Colonic mucosa (tissue), 4 donors: ENCODE results near the gene COL12A1. TPM values are rescaled to one million over a fixed set of nuclear protein-coding genes. Genes with fewer than 3 reads are reported as not detected.

Experiments
- DNase-seq: peaks from one replicate; pipeline ENCODE4 v3.0.0-alpha.2; 2020
- H3K27ac ChIP-seq: fragments of 200-600 bp; one replicate; pipeline ENCODE4 v1.8.0; 2021
- H3K27me3 ChIP-seq: fragments of 200-600 bp; one replicate; pipeline ENCODE4 v1.8.0; 2021
- H3K36me3 ChIP-seq: fragments of 200-600 bp; one replicate; pipeline ENCODE4 v1.8.0; 2021
- H3K4me1 ChIP-seq: fragments of 200-600 bp; one replicate; pipeline ENCODE4 v1.8.0; 2021; ENCODE audit warnings: mild to moderate bottlenecking
- H3K4me3 ChIP-seq: fragments of 200-600 bp; one replicate; pipeline ENCODE4 v1.8.0; 2021
- H3K9ac ChIP-seq, 2 donors: one replicate each; pipeline ENCODE4 v1.7.0; 2013; ENCODE audit warnings: control low read depth in 2 of 2, low read depth in 2 of 2, low read length in 2 of 2
- H3K9me3 ChIP-seq: fragments of 200-600 bp; one replicate; pipeline ENCODE4 v1.8.0; 2021
- CTCF ChIP-seq: fragments of 200-600 bp; IDR thresholded peaks from one replicate; pipeline ENCODE4 v1.8.0; 2022; ENCODE audit warnings: antibody characterized with exemption, mild to moderate bottlenecking
- intact Hi-C: fragments of 100-400 bp; cut with DNase I; formaldehyde crosslinking; loops from one replicate; pipeline ENCODE4 v1.14.1; 2022
- total RNA-seq, 2 donors: library from RNA; stranded (reverse); fragmentation: NEBNext Ultra II Directional in 1 of 2; extraction: Animal tissue kit (Norgen Biotek cat#: 25700) in 1 of 2; gene quantifications; one replicate each; pipeline ENCODE4 v1.2.1, GENCODE V29; 2021
- donor health status: healthy.
- donor health status: DM: no; HTN: no; CAD: no.
- donor health status: DM: no; HTN: no; CAD: no.

Gene COL12A1
- total RNA-seq, 2 donors from 2014 or later: 3.6 to 20.2 TPM

- no peak for DNase-seq
- Histone ChIP-seq H3K9me3 (no peaks in the 10 kb centered on the region), H3K36me3 (no peaks in the 10 kb centered on the region), H3K4me1 (no peaks in the 10 kb centered on the region), H3K27ac (no peak overlapping the region), H3K27me3 (no peaks in the 10 kb centered on the region), H3K9ac (no peak overlapping the region), H3K4me3 (no peak overlapping the region)
- intact Hi-C loops: no loop called here
- TF ChIP-seq CTCF: no peak
Measured at GRCh38 chr6:75169689-75170586, 35.9 kb downstream of the COL12A1 start.

- Histone ChIP-seq H3K9ac (no peak overlapping the region), H3K4me3 (no peak overlapping the region), H3K27ac (no peak overlapping the region), H3K27me3 (no peaks in the 10 kb centered on the region), H3K36me3 (no peaks in the 10 kb centered on the region), H3K9me3 (no peaks in the 10 kb centered on the region), H3K4me1 (no peaks in the 10 kb centered on the region)
- TF ChIP-seq CTCF: no peak
- DNase-seq: no peak
- intact Hi-C loops: no loop called here
Measured at GRCh38 chr6:75167851-75168250, 38.0 kb downstream of the COL12A1 start.

GRCh38 chr6:75167325-75167724, 38.5 kb downstream of the COL12A1 start:
- Histone ChIP-seq H3K9ac (no peak overlapping the region), H3K4me1 (no peaks in the 10 kb centered on the region), H3K36me3 (no peaks in the 10 kb centered on the region), H3K27me3 (no peaks in the 10 kb centered on the region), H3K4me3 (no peak overlapping the region), H3K9me3 (no peaks in the 10 kb centered on the region), H3K27ac (no peak overlapping the region)
- no peak for TF ChIP-seq CTCF
- intact Hi-C loops: no loop called here
- no peak for DNase-seq

- TF ChIP-seq CTCF: no peak
- intact Hi-C loops: no loop called here
- Histone ChIP-seq H3K36me3 (no peaks in the 10 kb centered on the region), H3K27ac (no peak overlapping the region), H3K27me3 (no peaks in the 10 kb centered on the region), H3K9ac (no peak overlapping the region), H3K4me1 (no peaks in the 10 kb centered on the region), H3K9me3 (no peaks in the 10 kb centered on the region), H3K4me3 (no peak overlapping the region)
- DNase-seq: no peak
Measured at GRCh38 chr6:75166773-75167172, 39.1 kb downstream of the COL12A1 start.

GRCh38 chr6:75166236-75166635, 39.6 kb downstream of the COL12A1 start:
- DNase-seq: no peak
- H3K4me1 ChIP-seq: no peaks in the 10 kb centered on the region
- no peaks in the 10 kb centered on the region for H3K9me3 ChIP-seq
- H3K9ac ChIP-seq: no peak overlapping the region
- no peak overlapping the region for H3K4me3 ChIP-seq
- no peak for TF ChIP-seq CTCF
- H3K36me3 ChIP-seq: no peaks in the 10 kb centered on the region
- no peak overlapping the region for H3K27ac ChIP-seq
- intact Hi-C loops: no loop called here
- H3K27me3 ChIP-seq: no peaks in the 10 kb centered on the region
